HCT116 (cell line): ENCODE measurements around the gene NDUFA11. TPM values are rescaled to one million over a fixed set of nuclear protein-coding genes. Genes with fewer than 3 reads are reported as not detected.

Experiments
- ATAC-seq: fragments of 200-7000 bp; cut with Tn5 transposase; 2 replicates; pipeline ENCODE4 v1.9.1; 2020; ENCODE audit warnings: mild to moderate bottlenecking, moderate library complexity
- BruUV-seq: library from RNA; stranded (reverse); fragments of 400-500 nt; replicated peaks from 2 replicates; lab custom pipeline; 2021; lab: Mats Ljungman, UMichigan
- CTCF ChIA-PET: fragments of 300-600 bp; sonication (Branson Sonifier 250); formaldehyde crosslinking; loops from one replicate; lab custom pipeline; 2021; ENCODE audit warnings: antibody characterized with exemption; lab: Charles Lee
- POLR2A ChIA-PET: fragments of 300-600, 350-600 bp; sonication (Branson Sonifier 250); formaldehyde crosslinking; loops from one replicate; lab custom pipeline; 2021; ENCODE audit warnings: antibody characterized with exemption; lab: Charles Lee
- RAD21 ChIA-PET, 2 experiments: fragments of 300-600 bp; sonication (Branson Sonifier 250); formaldehyde crosslinking; loops; one replicate each; lab custom pipeline; 2023; ENCODE audit warnings: low total read pairs in 2 of 2; ENCODE audit not compliant: uncharacterized antibody in 2 of 2, unreplicated experiment in 2 of 2, low non-redundant PET in 1 of 2; lab: Charles Lee
- DNase-seq: peaks from one replicate; pipeline ENCODE4 v3.0.0-alpha.2; 2010; ENCODE audit warnings: low read depth, low spot score
- H2AFZ ChIP-seq: fragments of 200-600 bp; shearing (Covaris generic), sonication (generic); 2 replicates; pipeline ENCODE4 v1.6.1; 2017; ENCODE audit warnings: low read depth, mixed run types, mixed read lengths, antibody characterized with exemption, low read length; ENCODE audit not compliant: poor library complexity, severe bottlenecking
- H3K27ac ChIP-seq: 2 replicates; pipeline ENCODE4 v1.5.1; 2012; ENCODE audit warnings: low read depth, low read length
- H3K27me3 ChIP-seq: fragments of 200-600 bp; sonication (generic); 2 replicates; pipeline ENCODE4 v1.6.1; 2016; ENCODE audit warnings: mixed run types, low read length, mixed read lengths; ENCODE audit not compliant: insufficient read depth
- H3K36me3 ChIP-seq, 2 experiments: fragments of 200-500 bp in 1 of 2; fragments of 200-600 bp in 1 of 2; sonication (Bioruptor generic) in 1 of 2; sonication (generic) in 1 of 2; 2 replicates each; pipeline versions ENCODE4 v1.5.1 to v1.6.1; 2014 to 2016; ENCODE audit warnings: low read length in 2 of 2, inconsistent platforms in 1 of 2, mixed read lengths in 1 of 2, mixed run types in 1 of 2; ENCODE audit not compliant: insufficient read depth in 2 of 2, control insufficient read depth in 1 of 2
- H3K4me1 ChIP-seq, 2 experiments: fragments of 200-600 bp in 1 of 2; sonication (generic) in 1 of 2; 2 replicates each; pipeline versions ENCODE4 v1.5.1 to v1.6.1; 2012 to 2017; ENCODE audit warnings: low read length in 2 of 2, inconsistent platforms in 1 of 2, mild to moderate bottlenecking in 1 of 2, mixed read lengths in 1 of 2, mixed run types in 1 of 2, moderate library complexity in 1 of 2; ENCODE audit not compliant: insufficient read depth in 2 of 2, control insufficient read depth in 1 of 2
- H3K4me2 ChIP-seq: fragments of 200-600 bp; sonication (generic); 2 replicates; pipeline ENCODE4 v1.6.1; 2017; ENCODE audit warnings: mixed run types, low read length, mixed read lengths
- H3K4me3 ChIP-seq, 2 experiments: fragments of 200-600 bp in 1 of 2; sonication (generic) in 1 of 2; replicated peaks in 1 of 2; 2 replicates each; pipeline ENCODE4 v1.5.1; 2011 to 2016; ENCODE audit warnings: low read length in 2 of 2, control low read depth in 1 of 2, low read depth in 1 of 2, mild to moderate bottlenecking in 1 of 2, mixed read lengths in 1 of 2, mixed run types in 1 of 2
- H3K79me2 ChIP-seq: fragments of 200-600 bp; sonication (generic); 2 replicates; pipeline ENCODE4 v1.6.1; 2017; ENCODE audit warnings: mild to moderate bottlenecking, mixed run types, low read length, moderate library complexity, mixed read lengths; ENCODE audit not compliant: insufficient read depth
- H3K9ac ChIP-seq: fragments of 200-600 bp; sonication (generic); 2 replicates; pipeline ENCODE4 v1.6.1; 2016; ENCODE audit warnings: low read length, mixed read lengths
- H3K9me2 ChIP-seq: fragments of 200-600 bp; sonication (generic), shearing (Covaris generic); 2 replicates; pipeline ENCODE4 v1.6.1; 2017; ENCODE audit warnings: mixed run types, mild to moderate bottlenecking, moderate library complexity; ENCODE audit not compliant: insufficient read depth
- H3K9me3 ChIP-seq, 2 experiments: fragments of 200-500 bp in 1 of 2; fragments of 200-600 bp in 1 of 2; sonication (Bioruptor generic) in 1 of 2; sonication (generic) in 1 of 2; 2 replicates each; pipeline ENCODE4 v1.6.1; 2014 to 2017; ENCODE audit warnings: low read length in 2 of 2, mixed read lengths in 2 of 2, inconsistent platforms in 1 of 2, low read depth in 1 of 2, mild to moderate bottlenecking in 1 of 2, mixed run types in 1 of 2, moderate library complexity in 1 of 2; ENCODE audit not compliant: control insufficient read depth in 1 of 2, insufficient read depth in 1 of 2
- H4K20me1 ChIP-seq: fragments of 200-600 bp; sonication (generic), shearing (Covaris generic); 2 replicates; pipeline ENCODE4 v1.6.1; 2017; ENCODE audit warnings: mixed run types, mild to moderate bottlenecking, moderate library complexity; ENCODE audit not compliant: insufficient read depth
- CBX3 ChIP-seq: IDR thresholded peaks from 2 replicates; pipeline ENCODE4 v1.6.1; 2012; ENCODE audit warnings: low read depth
- CEBPB ChIP-seq: IDR thresholded peaks from 2 replicates; pipeline ENCODE4 v1.6.1; 2012; ENCODE audit warnings: low read depth
- JUND ChIP-seq: IDR thresholded peaks from 2 replicates; pipeline ENCODE4 v1.6.1; 2012
- POLR2AphosphoS5 ChIP-seq: IDR thresholded peaks from 2 replicates; pipeline ENCODE4 v1.6.1; 2011; ENCODE audit warnings: mild to moderate bottlenecking, low read depth, low read length, moderate library complexity
- ZNF274 ChIP-seq: fragments of 200-500 bp; sonication (Bioruptor generic); IDR thresholded peaks from 2 replicates; pipeline ENCODE4 v1.6.1; 2014; ENCODE audit warnings: mild to moderate bottlenecking, low read depth, low read length, inconsistent platforms
- intact Hi-C: fragments of 100-400 bp; cut with micrococcal nuclease; formaldehyde crosslinking; loops from 2 replicates; pipeline ENCODE4 v1.10.0; 2022
- total RNA-seq: library from RNA; stranded (reverse); gene quantifications from one replicate; pipeline ENCODE4 v1.2.1, GENCODE V29; 2021; ENCODE audit not compliant: unreplicated experiment
- TF ChIP-seq, protein P1 (sequence below), 3 experiments: fragments of 200-600 bp in 1 of 3; sonication (generic) in 1 of 3; IDR thresholded peaks in 2 of 3; conservative IDR thresholded peaks in 1 of 3; 2 replicates each; pipeline ENCODE4 v1.5.1; 2012 to 2017; ENCODE audit warnings: low read depth in 2 of 3, low read length in 2 of 3, antibody characterized with exemption in 1 of 3, borderline replicate concordance in 1 of 3, control low read depth in 1 of 3, mild to moderate bottlenecking in 1 of 3, mixed read lengths in 1 of 3, mixed run types in 1 of 3, moderate library complexity in 1 of 3; ENCODE audit not compliant: insufficient read depth in 1 of 3
- TF ChIP-seq, protein P2 (sequence below): IDR thresholded peaks from 2 replicates; pipeline ENCODE4 v1.6.1; 2012; ENCODE audit warnings: low read depth

The NDUFA11 gene
- total RNA-seq, 1 experiment from 2014 or later = 311 TPM

DNA sequence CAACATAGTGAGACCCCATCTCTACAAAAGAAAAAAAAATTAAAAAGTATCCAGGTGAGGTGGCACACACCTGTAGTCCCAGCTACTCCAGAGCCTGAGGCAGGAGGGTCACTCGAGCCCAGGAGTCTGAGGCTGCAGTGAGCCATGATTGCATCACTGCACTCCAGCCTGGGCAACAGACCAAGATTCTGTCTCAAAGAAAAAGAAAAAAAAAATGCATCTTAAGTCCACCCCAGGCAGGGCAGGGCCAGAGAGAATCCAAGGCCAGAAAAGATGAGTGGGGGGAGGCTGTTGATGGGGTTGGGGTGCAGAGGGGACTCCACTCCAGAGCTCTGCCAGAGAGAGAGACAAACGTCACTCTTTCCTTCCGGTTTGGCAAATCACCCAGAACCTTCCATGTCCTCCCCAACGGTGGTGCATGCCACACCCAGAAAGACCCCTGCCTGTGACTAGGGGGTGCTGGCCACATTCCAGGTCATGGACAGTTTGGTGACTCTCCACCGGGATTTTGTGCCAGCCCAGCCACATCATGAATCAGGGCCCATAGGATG, 52.8 kb downstream of the NDUFA11 start:
- H3K4me2 ChIP-seq = peak overlapping the region; percentile 55
- intact Hi-C loops = no loop called here
- DNase-seq (no peak), ATAC-seq (peak; percentile 40)
- ChIA-PET POLR2A (interaction anchor here (0.7 to 1.7 kb wide), 5 partner anchors 10 to 1039 kb away, joined by 3 to 8 read pairs (median 5); partner anchors contain the start of gene DUS3L), RAD21 (no interaction called here), CTCF (interaction anchor here (0.7 kb wide), 1 partner anchor 130 kb away, joined by 3 read pairs; no protein-coding TSS in a partner anchor)
- H3K79me2 ChIP-seq = no peaks in the 10 kb centered on the region
- no peaks in the 10 kb centered on the region for H4K20me1 ChIP-seq
- no peaks in the 10 kb centered on the region for H3K36me3 ChIP-seq
- H3K9me3 ChIP-seq = no peaks in the 10 kb centered on the region
- TF ChIP-seq CEBPB (peak; percentile 93), JUND (0 out of 2 replicates have a peak, but pooled peaks have one; percentile 6), POLR2AphosphoS5 (peak; percentile 33; the same call in 1 of the 2 replicates)
- TF ChIP-seq, protein P1, sequence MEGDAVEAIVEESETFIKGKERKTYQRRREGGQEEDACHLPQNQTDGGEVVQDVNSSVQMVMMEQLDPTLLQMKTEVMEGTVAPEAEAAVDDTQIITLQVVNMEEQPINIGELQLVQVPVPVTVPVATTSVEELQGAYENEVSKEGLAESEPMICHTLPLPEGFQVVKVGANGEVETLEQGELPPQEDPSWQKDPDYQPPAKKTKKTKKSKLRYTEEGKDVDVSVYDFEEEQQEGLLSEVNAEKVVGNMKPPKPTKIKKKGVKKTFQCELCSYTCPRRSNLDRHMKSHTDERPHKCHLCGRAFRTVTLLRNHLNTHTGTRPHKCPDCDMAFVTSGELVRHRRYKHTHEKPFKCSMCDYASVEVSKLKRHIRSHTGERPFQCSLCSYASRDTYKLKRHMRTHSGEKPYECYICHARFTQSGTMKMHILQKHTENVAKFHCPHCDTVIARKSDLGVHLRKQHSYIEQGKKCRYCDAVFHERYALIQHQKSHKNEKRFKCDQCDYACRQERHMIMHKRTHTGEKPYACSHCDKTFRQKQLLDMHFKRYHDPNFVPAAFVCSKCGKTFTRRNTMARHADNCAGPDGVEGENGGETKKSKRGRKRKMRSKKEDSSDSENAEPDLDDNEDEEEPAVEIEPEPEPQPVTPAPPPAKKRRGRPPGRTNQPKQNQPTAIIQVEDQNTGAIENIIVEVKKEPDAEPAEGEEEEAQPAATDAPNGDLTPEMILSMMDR (IDR thresholded peaks at IDR 0.05 in 2 of 3, conservative IDR thresholded peaks at IDR 0.05 in 1 of 3; ENCODE audit: borderline replicate concordance in 1 of 3, insufficient read depth in 1 of 3, low read depth in 2 of 3, low read length in 2 of 3) = no peak
- H3K27ac ChIP-seq = no peak overlapping the region; the same call in 1 of the 2 replicates
- no peak overlapping the region for H3K9ac ChIP-seq
- H3K9me2 ChIP-seq = no peaks in the 10 kb centered on the region
- BruUV-seq = no TSS peak
- peak overlapping the region; percentile 71 for H2AFZ ChIP-seq
- no peaks in the 10 kb centered on the region for H3K27me3 ChIP-seq
- H3K4me1 ChIP-seq = peaks cover 14 to 17% of the 10 kb centered on the region in 2 experiments
- H3K4me3 ChIP-seq = peak overlapping the region; percentile 11 to 18; a peak in 3 of 4 replicates

DNA sequence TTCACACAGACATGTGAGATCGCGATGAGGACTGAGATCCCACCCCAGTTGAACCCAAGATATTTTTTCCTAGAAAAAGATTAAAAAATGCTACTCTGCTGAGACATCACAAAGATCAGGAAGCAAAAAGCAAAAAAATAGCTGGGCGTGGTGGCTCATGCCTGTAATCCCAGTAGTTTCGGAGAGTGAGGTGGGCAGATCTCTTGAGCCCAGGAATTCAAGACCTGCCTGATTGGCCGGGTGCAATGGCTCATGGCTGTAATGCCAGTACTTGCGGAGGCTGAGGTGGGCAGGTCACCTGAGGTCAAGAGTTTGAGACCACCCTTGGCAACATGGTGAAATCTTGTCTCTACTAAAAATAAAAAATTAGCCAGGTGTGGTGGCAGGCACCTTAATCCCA, 53.4 kb downstream of the NDUFA11 start:
- no peak overlapping the region for H3K9ac ChIP-seq
- H3K4me2 ChIP-seq = peak overlapping the region; percentile 55; the same call in 1 of the 2 replicates
- H3K9me2 ChIP-seq = no peaks in the 10 kb centered on the region
- H3K79me2 ChIP-seq = no peaks in the 10 kb centered on the region
- DNase-seq = no peak
- TF ChIP-seq CBX3 (no peak), ZNF274 (no peak), CEBPB (no peak)
- TF ChIP-seq, protein P2, sequence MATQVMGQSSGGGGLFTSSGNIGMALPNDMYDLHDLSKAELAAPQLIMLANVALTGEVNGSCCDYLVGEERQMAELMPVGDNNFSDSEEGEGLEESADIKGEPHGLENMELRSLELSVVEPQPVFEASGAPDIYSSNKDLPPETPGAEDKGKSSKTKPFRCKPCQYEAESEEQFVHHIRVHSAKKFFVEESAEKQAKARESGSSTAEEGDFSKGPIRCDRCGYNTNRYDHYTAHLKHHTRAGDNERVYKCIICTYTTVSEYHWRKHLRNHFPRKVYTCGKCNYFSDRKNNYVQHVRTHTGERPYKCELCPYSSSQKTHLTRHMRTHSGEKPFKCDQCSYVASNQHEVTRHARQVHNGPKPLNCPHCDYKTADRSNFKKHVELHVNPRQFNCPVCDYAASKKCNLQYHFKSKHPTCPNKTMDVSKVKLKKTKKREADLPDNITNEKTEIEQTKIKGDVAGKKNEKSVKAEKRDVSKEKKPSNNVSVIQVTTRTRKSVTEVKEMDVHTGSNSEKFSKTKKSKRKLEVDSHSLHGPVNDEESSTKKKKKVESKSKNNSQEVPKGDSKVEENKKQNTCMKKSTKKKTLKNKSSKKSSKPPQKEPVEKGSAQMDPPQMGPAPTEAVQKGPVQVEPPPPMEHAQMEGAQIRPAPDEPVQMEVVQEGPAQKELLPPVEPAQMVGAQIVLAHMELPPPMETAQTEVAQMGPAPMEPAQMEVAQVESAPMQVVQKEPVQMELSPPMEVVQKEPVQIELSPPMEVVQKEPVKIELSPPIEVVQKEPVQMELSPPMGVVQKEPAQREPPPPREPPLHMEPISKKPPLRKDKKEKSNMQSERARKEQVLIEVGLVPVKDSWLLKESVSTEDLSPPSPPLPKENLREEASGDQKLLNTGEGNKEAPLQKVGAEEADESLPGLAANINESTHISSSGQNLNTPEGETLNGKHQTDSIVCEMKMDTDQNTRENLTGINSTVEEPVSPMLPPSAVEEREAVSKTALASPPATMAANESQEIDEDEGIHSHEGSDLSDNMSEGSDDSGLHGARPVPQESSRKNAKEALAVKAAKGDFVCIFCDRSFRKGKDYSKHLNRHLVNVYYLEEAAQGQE = no peak
- TF ChIP-seq, all 23 proteins: peak for 0
- H3K27me3 ChIP-seq = no peaks in the 10 kb centered on the region
- H3K9me3 ChIP-seq = no peaks in the 10 kb centered on the region
- TSS peak; percentile 67 for BruUV-seq
- no peaks in the 10 kb centered on the region for H4K20me1 ChIP-seq
- H3K36me3 ChIP-seq = no peaks in the 10 kb centered on the region
- peaks cover 14 to 17% of the 10 kb centered on the region in 2 experiments for H3K4me1 ChIP-seq
- H3K4me3 ChIP-seq = no peak overlapping the region
- H3K27ac ChIP-seq = no peak overlapping the region; the same call in 1 of the 2 replicates
- no peak for ATAC-seq
- CTCF ChIA-PET = interaction anchor here (0.7 kb wide), 1 partner anchor 129 kb away, joined by 3 read pairs; no protein-coding TSS in a partner anchor
- RAD21 ChIA-PET = no interaction called here
- no peak overlapping the region for H2AFZ ChIP-seq
- POLR2A ChIA-PET = interaction anchor here (0.7 to 1.7 kb wide), 5 partner anchors 10 to 1040 kb away, joined by 3 to 8 read pairs (median 5); partner anchors contain the start of gene DUS3L
- intact Hi-C loops = no loop called here
